Measurements from ENCODE around the gene PDHA1. TPM values are rescaled to one million over a fixed set of nuclear protein-coding genes. Genes with fewer than 3 reads are reported as not detected.

Gene PDHA1
- polyA plus RNA-seq, 1 experiment: 113 TPM

DNA sequence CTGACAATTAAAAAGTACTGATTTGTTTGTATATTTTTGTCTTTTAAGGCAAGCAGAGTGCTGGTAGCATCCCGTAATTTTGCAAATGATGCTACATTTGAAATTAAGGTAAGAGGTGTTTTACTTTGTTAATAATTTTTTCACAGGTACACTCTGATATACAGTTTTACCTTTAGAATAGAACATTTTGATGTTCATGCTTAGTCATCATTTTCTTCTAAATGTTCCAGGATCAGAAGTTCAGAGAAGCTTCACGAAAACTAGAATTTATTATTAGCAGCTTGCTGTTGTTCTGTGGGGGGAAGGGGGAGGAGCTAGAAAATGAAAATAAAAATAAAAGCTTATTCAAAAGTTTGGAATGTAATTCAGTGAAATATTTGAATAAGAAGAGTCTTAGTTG, 5.5 kb downstream of the PDHA1 start:
- no peak overlapping the region for H3K4me3 ChIP-seq (ENCODE audit: low read depth, low read length)
- H3K27me3 ChIP-seq (ENCODE audit: control insufficient read depth, insufficient read depth, low read length): no peaks in the 10 kb centered on the region
- TF ChIP-seq, protein P1, sequence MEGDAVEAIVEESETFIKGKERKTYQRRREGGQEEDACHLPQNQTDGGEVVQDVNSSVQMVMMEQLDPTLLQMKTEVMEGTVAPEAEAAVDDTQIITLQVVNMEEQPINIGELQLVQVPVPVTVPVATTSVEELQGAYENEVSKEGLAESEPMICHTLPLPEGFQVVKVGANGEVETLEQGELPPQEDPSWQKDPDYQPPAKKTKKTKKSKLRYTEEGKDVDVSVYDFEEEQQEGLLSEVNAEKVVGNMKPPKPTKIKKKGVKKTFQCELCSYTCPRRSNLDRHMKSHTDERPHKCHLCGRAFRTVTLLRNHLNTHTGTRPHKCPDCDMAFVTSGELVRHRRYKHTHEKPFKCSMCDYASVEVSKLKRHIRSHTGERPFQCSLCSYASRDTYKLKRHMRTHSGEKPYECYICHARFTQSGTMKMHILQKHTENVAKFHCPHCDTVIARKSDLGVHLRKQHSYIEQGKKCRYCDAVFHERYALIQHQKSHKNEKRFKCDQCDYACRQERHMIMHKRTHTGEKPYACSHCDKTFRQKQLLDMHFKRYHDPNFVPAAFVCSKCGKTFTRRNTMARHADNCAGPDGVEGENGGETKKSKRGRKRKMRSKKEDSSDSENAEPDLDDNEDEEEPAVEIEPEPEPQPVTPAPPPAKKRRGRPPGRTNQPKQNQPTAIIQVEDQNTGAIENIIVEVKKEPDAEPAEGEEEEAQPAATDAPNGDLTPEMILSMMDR (IDR thresholded peaks at IDR 0.05; ENCODE audit: insufficient read depth, low read depth, low read length): no peak
- ChIA-PET POLR2A (no interaction called here), CTCF (no interaction called here)
- DNase-seq (ENCODE audit: low read depth): no peak
- H3K36me3 ChIP-seq (ENCODE audit: control insufficient read depth, insufficient read depth, low read length): peaks cover 8% of the 10 kb centered on the region

DNA sequence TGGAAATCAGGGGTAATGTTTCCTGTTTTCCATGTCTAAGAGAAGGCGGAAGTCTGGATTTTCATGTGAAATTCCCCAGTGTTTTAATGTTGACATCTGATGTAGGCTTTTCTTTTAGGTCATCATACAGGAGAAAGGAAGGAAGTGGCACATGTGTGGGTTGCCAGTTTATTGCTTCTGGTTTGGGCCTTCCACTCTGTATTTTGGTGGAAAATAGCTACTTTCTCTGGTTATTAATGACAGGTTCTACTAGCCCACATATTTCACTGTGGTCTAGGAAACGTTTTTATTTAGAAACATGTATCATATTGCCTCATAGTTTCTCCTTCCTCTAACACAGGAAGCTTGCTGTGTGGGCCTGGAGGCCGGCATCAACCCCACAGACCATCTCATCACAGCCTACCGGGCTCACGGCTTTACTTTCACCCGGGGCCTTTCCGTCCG, 7.2 kb downstream of the PDHA1 start:
- H3K4me3 ChIP-seq (ENCODE audit: low read depth, low read length): no peak overlapping the region
- TF ChIP-seq, protein P1 (IDR thresholded peaks at IDR 0.05; ENCODE audit: insufficient read depth, low read depth, low read length): no peak
- peaks cover 8% of the 10 kb centered on the region for H3K36me3 ChIP-seq (ENCODE audit: control insufficient read depth, insufficient read depth, low read length)
- no peak for DNase-seq (ENCODE audit: low read depth)
- H3K27me3 ChIP-seq (ENCODE audit: control insufficient read depth, insufficient read depth, low read length): no peaks in the 10 kb centered on the region
- ChIA-PET POLR2A (no interaction called here), CTCF (no interaction called here)

DNA sequence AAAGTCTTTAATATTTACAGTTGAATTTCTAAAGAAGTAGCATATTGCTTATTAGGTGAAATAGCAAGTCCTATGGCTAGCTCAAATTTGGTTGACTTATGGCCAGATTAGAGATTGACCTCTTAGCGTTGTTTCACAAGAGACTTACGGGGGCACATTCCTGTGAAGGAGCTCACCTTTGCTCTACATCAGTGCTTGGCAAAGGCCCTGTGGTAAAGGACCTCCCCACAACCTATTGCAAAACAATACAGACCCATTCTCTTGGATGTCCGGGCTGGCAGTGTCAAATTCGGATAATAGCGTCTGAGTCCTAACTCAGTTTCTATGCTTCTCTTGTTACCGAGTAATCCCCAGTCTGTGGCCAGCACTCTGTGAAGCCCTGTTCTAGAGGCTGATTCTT, 10.9 kb downstream of the PDHA1 start:
- Histone ChIP-seq H3K36me3 (ENCODE audit: control insufficient read depth, insufficient read depth, low read length) (peaks cover 9% of the 10 kb centered on the region), H3K27me3 (ENCODE audit: control insufficient read depth, insufficient read depth, low read length) (no peaks in the 10 kb centered on the region), H3K4me3 (ENCODE audit: low read depth, low read length) (no peak overlapping the region)
- ChIA-PET POLR2A (no interaction called here), CTCF (no interaction called here)
- TF ChIP-seq, protein P1 (IDR thresholded peaks at IDR 0.05; ENCODE audit: insufficient read depth, low read depth, low read length): no peak
- DNase-seq (ENCODE audit: low read depth): no peak

DNA sequence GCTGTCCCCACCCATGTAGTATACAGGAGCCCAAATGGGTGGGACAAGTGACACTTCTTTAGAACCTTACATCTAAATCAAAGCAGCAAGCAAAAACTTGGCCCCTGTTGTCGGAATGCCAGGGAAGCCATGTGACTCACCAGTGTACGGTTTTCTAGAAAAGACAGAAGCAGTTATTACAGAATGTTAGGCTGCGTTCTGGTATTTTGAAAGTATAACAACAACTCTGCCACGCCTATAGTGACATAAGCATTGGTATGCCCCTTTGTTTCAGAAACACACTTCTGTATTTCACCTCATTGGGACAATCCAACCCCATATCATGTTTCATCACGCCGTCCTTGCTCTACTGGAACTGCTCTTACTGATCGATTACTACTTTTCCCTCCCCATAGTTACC, 14.8 kb downstream of the PDHA1 start:
- no peak for DNase-seq (ENCODE audit: low read depth)
- ChIA-PET CTCF (no interaction called here), POLR2A (no interaction called here)
- H3K27me3 ChIP-seq (ENCODE audit: control insufficient read depth, insufficient read depth, low read length): no peaks in the 10 kb centered on the region
- peaks cover 1% of the 10 kb centered on the region; the same call in 1 of the 2 replicates for H3K36me3 ChIP-seq (ENCODE audit: control insufficient read depth, insufficient read depth, low read length)
- H3K4me3 ChIP-seq (ENCODE audit: low read depth, low read length): no peak overlapping the region
- TF ChIP-seq, protein P1 (IDR thresholded peaks at IDR 0.05; ENCODE audit: insufficient read depth, low read depth, low read length): no peak

DNA sequence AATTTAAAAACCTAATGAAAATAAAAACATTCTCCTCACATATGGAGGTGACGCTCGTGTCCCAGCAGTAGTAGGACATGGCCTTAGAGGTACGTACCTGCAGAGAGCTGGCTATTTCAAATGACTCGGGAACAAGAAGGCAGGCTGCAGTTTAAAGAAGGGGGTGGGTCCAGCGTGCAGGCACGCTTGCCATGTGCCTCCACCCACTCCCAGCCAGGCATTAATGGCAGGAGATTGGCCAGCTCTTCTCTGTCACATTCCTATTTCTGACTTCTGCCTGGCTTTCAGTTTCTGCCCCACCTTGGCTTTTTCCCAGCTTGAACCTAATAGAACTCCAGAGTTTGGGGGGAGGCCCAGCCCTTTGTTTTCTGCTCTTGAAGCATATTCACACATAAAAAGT, 17.2 kb downstream of the PDHA1 start:
- Histone ChIP-seq H3K27me3 (ENCODE audit: control insufficient read depth, insufficient read depth, low read length) (no peaks in the 10 kb centered on the region), H3K36me3 (ENCODE audit: control insufficient read depth, insufficient read depth, low read length) (peaks cover 1% of the 10 kb centered on the region; the same call in 1 of the 2 replicates), H3K4me3 (ENCODE audit: low read depth, low read length) (no peak overlapping the region)
- TF ChIP-seq, protein P1 (IDR thresholded peaks at IDR 0.05; ENCODE audit: insufficient read depth, low read depth, low read length): no peak
- DNase-seq (ENCODE audit: low read depth): no peak
- POLR2A ChIA-PET: no interaction called here
- CTCF ChIA-PET: no interaction called here

All from BJ (cell line).